Superior temporal gyrus (tissue), 1 donor: Measurements from ENCODE around the gene AANAT.
A peak's percentile ranks its signal among the peaks of the same experiment; 100 is the strongest.

Source experiments
- DNase-seq: peaks from one replicate; pipeline ENCODE4 v3.0.0-alpha.2; 2016; ENCODE audit errors: extremely low spot score

AANAT gene

DNA sequence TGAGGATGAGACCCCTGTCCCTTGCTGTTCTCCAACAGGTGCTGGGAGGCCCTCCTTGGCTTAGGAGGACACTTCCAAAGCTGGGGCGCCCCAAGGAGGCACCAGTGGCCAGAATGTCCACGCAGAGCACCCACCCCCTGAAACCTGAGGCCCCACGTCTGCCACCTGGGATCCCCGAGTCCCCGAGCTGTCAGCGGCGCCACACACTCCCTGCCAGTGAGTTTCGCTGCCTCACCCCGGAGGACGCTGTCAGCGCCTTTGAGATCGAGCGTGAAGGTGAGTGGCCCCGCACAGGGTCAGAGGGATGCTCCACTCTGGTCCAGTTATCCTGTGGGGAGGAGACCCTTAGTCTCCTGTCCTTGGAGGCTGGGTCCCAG is 1.2 kb downstream of the AANAT start:
- DNase-seq: no peak

DNA sequence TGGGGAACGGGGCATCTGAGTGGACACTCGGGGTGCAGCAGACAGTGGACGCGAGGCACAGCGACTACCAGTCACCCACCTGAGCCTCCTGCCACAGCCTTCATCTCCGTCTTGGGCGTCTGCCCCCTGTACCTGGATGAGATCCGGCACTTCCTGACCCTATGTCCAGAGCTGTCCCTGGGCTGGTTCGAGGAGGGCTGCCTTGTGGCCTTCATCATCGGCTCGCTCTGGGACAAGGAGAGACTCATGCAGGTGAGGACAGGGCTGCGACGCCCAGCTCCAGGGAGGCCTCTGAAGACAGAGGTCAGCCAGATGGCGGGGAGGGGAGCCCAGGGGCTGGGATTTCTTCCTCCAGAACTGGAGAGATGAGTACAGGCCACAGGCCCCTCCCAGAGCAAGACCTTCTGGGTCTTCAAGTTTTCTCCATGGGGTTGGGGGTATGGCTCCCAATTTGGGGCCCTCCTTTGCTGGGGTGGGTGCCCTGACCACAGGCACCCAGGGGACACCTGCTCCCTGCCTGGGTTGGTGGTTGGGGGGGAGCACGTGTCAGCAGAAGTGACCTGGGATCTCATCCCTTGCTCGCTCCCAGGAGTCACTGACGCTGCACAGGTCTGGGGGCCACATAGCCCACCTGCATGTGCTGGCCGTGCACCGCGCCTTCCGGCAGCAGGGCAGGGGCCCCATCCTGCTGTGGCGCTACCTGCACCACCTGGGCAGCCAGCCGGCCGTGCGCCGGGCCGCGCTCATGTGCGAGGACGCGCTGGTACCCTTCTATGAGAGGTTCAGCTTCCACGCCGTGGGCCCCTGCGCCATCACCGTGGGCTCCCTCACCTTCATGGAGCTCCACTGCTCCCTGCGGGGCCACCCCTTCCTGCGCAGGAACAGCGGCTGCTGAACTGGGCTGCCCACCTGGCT is 1.9 kb downstream of the AANAT start:
- no peak for DNase-seq

DNA sequence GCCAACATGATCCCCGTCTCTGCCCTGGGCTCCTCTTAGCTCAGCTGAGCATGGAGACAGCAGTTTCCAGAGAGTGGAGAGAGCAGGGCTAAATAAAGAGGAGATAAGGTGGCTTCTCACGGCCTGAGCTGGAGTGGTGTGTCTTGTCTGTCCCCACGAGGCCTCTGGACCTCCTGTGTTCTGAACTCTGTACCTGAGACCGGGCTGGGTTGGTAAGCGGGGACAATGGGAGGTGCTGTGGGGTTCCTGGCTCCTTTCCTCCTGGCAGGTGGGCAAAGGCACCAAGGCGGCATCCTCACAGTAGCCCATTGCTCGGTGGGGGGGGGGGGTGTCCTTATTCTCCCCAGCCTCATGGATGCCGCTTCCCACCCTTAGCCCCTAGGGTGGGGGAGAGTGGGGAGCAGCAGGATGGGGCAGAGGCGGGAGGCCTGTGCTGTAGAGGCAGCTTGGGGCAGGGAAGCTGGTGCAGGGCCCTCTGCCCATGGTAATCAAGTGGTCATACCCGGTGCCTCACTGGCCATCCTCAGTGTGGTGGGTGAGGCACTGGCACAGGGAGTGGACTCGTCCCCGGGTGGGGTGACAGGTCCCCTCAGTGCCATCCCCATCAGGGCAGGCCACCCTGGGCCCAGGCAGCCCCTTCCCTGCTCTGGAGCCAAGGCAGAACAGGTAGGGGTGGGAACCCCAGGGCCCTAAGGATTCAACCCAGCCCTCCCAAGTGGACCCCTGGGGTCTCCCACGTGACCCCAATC is 2.8 kb downstream of the AANAT start:
- no peak for DNase-seq

DNA sequence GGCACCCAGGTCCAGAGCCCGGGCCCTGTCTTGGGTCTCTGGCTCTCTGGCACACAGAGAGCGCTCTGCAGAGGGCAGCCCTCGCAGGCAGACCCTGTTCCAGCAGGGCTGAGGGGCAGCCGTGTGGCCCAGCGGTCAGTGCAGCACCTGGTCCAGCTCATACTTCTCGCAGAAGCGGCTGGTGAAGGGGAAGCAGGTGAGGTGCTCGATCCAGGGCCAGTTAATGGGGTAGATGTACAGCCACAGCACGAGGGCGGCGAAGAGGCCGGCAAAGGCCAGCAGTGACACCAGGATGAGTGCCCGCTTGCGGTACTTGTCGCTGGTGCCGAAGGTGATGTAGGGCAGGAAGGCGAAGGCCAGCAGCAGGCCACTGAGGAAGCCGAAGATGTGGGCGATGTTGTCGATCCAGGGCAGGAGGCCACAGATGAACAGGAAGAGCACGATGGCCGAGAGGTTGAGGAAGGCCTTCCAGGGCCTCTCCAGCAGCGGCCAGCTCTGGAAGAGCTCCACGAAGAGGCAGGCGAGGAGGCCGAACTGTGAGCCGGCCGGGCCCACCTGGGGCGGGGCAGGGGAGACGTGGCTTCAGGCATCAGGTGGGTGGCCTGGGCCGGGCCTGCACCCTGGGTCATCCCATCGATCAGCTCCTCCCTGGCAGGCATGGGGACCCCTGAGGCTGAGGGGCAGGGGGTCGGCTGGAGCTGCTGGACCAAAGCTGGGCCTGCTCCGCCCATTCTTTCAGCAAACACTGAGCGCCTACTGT is 4.3 kb downstream of the AANAT start:
- DNase-seq: no peak

DNA sequence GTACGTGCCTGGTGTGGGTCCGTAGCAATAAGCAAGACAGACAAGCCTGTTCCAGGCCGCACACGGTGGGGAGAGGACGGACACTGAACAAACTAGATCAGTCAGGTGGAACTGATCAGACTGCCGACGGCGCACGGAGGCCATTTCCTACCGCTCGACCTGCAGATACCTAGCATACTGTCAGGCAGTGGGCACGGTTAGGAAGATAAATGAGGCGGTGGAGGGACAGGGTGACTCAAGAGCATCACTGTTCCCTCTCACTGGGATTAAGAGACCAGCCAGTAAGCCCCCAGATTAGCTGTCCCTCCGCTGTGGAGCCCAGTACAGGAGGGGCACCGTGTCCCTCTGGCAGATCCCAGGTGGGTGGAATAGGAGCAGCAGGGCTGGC is 4.8 kb downstream of the AANAT start:
- DNase-seq: no peak

DNA sequence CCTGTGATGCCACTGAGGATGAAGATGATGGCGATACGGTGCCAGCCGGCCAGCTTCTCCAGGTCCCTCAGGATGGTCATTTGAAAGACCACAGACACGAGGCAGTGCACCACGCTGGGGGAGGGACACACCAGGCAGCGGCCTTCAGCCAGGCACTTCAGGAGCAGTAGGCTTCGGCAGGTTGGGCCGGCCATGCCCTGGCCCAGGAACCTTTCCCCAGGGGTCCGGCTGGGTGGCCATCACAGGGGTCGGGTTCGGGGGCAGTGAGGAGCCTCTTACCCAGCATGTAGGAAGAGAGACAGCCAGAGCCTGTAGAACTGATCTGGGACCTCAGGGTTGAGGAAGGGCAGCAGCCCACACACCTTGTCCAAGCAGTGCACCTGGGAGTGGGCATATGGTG is 5.3 kb downstream of the AANAT start:
- no peak for DNase-seq

DNA sequence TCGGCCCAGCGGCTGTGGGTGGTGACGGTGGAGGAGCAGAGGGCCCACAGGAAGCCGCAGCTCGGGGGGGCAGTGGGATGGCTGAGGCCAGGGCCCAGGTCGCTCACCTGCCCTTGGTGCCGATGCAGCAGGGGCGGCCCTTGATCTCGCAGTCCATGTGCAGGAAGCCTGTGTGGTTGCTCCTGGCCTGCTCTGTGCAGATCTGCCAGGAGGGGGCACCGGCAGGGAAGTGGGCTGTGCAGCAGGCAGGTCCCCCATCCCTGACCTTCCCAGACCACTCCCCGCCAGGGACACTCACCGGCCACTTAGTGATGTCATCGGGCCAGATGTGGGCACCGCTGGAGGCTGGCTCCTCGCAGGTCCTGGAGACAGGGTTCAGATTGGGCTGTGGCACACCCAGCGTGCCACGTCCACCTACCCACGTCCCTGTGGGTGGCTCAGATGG is 6.2 kb downstream of the AANAT start:
- DNase-seq: no peak

DNA sequence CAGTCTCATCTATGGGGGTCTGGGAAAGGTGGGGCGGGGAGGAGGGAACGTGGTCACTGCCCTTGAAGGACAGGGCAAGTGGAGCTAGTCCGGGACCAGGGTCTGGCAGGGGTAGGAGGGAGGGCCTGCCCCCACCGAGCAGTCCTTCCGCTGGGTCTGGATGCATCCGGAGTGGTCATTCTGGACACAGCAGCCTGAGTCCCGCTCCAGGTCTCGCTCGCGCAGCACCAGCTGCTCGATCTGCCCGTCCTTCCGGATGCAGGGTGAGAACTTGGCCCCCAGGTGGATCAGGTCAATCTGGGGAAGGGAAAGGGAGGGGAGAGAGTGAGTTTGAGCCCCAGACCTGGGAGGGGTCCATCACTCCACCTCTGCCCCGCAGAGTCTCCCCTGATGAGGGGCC is 6.8 kb downstream of the AANAT start:
- no peak for DNase-seq

DNA sequence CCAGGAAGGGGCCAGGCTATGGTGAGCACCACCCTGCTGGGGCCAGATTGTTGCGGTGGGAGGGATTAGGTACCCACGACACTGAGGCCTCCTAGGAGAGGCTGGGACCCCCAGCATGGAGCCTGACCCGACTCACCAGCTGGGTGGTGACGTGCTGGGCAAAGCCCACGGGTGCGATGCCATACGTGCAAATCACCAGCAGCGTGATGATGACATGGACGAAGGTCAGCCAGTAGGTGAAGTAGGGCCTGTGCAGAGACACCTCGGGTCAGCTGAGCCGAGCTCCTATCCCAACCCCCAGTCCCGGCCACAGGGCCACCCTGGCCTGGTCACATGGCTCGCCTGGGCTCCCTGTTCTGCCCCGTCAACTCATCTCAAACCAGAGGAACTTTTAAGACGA is 7.5 kb downstream of the AANAT start:
- no peak for DNase-seq

DNA sequence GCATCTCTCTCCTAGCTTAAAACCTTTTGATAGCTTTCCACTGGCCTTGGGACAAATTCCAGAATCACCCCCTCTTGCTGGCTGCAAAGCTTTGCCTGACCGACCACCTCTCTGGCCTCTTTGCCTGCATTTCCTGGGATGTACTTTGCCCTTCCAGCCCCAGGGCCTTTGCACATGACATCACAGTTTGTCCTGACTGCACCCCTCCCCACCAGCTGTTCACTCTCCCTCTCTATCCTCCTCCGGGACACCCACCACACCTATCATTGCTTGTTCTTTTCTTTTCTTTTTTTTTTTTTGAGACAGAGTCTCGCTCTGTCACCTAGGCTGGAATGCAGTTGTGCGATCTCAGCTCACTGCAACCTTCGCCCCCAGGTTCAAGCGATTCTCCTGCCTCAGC is 7.9 kb downstream of the AANAT start:
- DNase-seq: no peak

DNA sequence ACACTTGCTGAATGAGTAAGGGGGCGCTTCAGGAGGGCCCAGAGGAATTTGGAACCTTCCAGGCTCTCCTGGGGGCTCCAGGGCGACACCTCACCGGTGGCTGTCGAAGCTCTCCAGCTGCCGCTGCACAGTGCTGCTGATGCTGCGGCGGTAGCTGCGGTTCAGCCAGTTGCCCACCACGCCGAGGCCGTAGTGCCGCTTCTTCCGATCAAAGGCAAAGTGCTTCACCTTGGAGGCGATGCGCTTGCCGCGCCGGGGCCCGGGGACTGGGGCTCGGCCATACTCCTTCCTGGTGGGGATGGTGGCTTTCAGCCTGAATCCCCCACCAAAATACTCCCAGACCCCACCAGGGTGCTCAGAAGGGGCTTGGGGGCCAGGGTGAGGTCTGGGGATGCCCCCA is 9.3 kb downstream of the AANAT start:
- DNase-seq: no peak

DNA sequence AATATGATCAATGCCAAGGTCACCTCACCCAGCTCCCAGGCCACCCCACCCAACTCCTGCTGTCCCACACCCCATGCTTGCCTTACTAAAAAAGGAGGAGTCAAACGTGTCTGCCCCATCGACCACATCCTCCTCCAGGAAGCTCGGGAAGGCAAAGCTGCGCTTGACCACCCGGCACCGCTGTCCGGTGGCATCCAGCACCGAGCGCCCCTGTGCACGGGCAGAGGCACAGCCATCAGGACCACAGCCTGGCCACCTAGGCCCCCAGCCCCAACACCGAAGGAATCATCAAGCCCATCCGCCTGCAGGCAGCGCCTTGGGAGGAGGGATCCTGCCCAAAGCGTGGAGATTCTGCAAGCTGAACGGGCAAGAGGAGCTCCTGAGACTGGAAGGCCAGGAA is 10.2 kb downstream of the AANAT start:
- DNase-seq: no peak

DNA sequence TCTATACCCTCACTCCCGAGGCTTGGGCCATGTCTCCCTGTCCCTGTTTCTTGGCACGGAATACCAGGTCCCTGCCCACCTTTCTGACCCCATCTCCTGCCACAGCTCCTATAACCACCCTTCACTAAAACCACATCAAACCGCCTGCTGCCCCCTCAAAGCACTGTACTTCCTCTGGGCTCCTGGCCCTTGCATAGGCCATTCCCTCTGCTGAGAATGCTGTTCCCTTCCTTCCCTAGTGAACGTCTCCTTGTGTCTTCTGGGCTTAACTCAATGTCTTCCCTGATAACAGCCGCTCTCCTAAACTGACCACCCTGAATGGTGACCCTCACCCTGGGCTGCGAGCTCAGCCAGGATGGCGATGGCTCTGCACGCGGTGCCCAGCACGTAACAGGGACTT is 10.7 kb downstream of the AANAT start:
- no peak for DNase-seq

DNA sequence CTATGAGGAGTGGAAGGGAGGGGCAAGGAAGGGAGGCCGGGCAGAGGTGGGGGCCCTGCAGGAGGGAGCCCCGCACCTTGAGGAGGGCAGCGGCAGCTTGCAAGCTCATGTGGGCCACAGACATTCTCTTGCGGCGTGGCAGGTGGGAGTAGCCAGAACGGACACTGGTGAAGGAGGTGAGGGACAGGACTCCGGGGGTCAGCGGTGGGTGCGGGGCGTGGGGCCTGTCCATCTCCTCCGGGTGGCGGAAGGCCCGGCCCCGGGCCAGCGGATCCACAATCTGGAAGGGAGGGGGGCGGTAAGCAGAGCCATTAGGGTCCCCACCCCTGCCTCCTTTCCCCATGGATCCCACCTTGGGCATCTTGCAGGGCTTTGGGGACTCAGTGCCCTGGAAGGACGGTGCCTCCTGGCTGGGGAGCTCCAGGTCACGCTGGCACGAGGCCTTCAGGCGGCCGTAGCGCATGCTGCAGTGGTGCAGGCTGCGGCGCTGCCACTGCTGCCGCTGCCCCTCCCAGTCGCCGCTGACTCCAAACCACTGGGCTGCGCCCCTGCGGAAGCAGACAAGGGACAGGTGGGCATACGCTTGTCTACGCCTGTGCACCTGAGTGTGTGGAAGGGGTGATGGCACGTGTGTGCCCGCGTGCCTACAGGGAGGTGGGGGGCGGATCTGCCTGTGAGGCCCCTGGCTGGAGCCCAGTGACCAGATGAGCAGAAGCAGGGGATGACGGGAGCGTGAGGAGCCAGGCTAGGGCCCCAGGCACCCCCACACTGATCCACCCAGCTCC is 11.5 kb downstream of the AANAT start:
- no peak for DNase-seq

DNA sequence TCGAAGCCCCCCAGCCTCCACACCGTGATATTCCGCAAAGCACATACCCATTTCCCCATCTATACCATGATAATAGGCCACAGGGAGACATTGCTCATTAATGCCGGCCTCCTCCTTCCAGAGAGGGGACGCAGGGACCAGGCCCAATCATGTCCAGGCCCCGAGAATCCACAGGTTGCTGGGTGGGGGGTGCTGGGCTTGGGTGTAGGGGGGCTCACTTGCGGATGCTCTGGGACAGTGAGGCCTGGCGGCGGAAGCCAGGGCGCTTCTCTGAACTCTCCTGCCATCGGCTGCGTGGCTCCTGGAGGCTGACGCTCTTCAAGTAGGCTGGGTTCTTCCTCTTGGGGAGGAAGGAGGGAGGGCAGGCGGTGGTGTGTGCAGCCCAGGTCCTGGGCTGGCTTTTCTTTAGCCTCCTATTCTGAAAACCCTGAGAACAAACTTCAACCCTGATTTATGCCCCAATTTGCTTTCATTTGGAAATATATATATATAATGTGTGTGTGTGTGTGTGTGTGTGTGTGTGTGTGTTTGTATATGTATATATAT is 12.2 kb downstream of the AANAT start:
- DNase-seq: no peak

DNA sequence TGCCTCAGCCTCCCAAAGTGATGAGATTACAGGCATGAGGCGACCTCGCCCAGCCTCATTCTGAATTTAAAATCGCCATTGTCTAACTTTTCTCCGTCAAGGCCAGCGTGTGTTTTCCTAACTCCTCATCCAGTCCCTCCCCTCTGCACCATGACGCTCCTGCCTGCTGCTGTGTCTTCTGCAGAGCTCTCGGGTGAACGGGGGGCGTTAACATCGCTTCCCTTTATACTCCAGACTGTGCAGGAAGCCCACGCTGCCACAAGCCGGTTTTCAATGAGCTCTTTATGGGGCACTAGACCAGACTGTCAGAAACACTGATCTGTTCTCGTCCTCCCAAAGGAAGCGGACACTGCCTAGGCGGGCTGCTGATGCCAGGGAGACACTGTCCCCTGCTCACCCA is 13.2 kb downstream of the AANAT start:
- DNase-seq: no peak

DNA sequence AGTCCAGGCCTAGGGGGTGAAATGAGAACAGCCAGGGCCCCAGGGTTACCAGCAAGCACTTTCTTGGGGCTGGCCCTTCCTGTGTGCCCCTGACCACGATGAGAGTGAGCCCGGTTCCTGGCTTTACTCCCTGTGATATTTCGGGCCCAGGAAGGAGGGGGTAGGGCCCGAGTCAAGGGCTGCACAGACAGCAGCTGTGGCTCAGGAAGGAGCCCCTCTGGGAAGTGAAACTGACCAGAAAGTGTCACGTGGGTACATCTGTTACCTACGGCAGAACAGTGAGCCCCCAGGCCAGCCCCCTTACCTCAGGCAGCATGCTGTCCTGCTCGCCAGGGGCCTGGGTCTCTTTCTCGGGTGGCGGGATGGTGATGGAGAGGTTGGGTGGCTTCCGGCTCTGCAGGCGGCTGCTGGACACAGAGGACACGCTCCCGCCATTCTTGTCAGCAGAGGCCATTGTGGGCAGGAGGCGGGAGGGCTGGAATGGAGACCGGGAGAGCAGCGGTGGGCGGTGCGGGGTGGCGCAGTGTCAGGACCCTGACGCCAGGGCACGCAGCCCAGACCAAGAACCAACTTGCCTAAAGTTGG is 13.8 kb downstream of the AANAT start:
- peak; percentile 28 for DNase-seq

DNA sequence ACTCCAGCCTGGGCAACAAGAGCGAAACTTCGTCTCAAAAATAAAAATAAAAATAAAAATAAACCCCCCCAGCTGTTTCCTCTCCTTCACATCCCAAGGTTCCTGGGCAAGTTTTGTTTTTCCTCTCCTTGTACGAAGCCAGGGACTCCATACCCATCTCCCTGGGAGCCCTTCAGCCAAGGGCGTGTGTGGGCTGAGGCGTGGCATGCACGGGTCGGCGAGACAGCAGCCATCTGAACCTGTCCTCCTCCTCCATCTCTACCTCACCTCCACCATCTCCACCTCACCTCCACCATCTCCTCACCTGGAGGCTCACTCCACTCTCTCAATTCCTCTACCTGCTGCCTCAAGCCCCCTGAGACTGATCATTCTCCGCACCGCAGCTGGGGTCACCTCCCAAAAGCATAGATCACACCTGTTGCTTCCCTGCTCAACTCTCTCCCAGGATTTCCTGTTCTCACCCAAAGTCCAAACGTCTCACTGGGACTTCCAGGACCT is 16.9 kb downstream of the AANAT start:
- no peak for DNase-seq

DNA sequence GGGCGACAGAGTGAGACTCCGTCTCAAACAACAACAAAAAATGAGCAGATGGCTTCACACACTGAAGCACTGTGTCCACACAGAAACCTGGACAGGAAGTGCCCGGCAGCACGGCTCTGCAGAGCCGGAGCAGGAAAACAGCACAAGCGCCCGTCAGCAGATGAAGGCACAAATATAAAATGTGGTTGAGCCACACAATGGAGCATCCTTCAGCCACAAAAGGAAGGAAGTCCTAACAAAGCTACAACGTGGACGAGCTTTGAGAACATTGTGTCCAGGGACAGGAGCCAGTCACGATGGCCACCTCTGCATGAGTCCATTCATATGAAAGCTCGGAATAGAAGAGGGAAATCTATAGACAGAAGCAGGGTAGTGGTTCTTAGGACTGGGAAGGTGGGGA is 18.2 kb downstream of the AANAT start:
- DNase-seq: peak; percentile 66

DNA sequence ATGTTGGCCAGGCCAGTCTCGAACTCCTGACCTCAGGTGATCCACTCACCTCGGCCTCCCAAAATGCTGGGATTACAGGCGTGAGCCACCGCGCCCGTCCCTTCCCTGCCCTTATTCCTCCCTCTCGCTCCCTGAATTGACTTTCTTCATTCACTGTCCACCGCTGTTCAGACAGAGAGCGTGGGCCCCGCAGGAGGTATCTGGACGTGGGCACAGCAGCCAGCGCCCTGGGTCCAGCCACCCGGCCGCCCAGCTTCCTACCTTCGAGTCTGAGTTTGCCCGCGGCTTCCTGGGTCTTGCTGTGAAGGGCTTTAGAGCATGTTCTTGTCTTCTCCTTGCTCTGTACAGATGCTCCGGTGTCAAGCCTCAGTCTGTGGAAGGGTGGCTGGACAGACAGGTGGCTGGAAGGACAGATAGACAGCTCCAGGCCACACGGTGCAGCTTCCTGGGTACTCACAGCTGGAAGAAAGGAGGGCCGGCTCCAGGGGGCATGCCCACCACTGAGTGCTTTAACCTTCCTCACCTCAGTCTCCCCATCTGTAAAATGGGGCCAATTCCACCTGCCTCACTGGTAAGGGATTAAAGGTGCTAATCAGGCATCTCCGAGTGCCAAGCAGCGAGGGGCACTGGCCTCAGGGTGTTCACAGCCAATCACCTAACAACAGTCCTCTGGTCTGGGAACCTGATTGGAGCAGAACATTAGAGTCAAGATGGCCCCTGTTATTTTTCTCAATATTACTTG is 20.2 kb downstream of the AANAT start:
- DNase-seq: no peak
